HUES64 (cell line): ENCODE data around the gene HEXIM2.
"Not testable (repeated sequence)": the region's sequence is repeated elsewhere in the genome, so short reads cannot be mapped to it uniquely, and the experiment has no call there.

Experiments used
- H3K27ac ChIP-seq: 2 replicates; pipeline ENCODE4 v1.7.0; 2013; ENCODE audit warnings: low read depth, low read length, inconsistent platforms
- H3K27me3 ChIP-seq: 2 replicates; pipeline ENCODE4 v1.6.1; 2013; ENCODE audit warnings: mild to moderate bottlenecking, low read length; ENCODE audit not compliant: insufficient read depth
- H3K36me3 ChIP-seq: 2 replicates; pipeline ENCODE4 v1.6.1; 2013; ENCODE audit warnings: mild to moderate bottlenecking, low read length; ENCODE audit not compliant: insufficient read depth
- H3K4me1 ChIP-seq: 2 replicates; pipeline ENCODE4 v1.6.1; 2013; ENCODE audit warnings: mild to moderate bottlenecking, low read length, moderate library complexity; ENCODE audit not compliant: insufficient read depth
- H3K4me3 ChIP-seq: 2 replicates; pipeline ENCODE4 v1.5.1; 2013; ENCODE audit warnings: mild to moderate bottlenecking, low read length, moderate library complexity
- H3K9ac ChIP-seq: 2 replicates; pipeline ENCODE4 v1.6.1; 2013; ENCODE audit warnings: mild to moderate bottlenecking, low read depth, low read length
- H3K9me3 ChIP-seq: 2 replicates; pipeline ENCODE4 v1.6.1; 2013; ENCODE audit warnings: low read depth, low read length; ENCODE audit not compliant: insufficient read depth
- WGBS: fragments of 150-250, 120-280 bp; methylation state at CpG from one replicate; pipeline ENCODE4 v1.1.7; 2013; ENCODE audit warnings: missing lambda C conversion rate; 5-methylcytosine and 5-hydroxymethylcytosine counted together

HEXIM2 gene

DNA sequence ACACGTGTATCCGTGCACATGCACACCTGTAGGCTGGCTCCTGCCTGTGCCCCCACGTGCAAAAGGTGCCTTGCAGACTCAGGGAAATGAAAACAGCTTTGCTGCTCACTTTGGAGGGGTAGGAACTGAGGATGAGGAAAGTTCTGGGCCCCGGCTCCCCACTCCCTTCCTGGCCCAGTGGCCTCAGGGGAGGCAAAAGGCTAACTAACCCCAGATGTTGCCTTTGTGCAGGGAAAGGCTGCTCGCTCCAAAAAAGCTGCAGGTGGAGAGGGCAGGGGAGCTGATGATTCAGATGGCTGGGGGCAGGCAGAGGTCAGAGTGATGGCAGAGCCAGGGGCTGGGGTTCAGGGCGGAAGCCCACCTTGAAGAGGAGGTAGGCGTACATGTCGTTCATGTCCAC, 41.7 kb upstream of the HEXIM2 start:
- Histone ChIP-seq H3K27me3 (no peaks in the 10 kb centered on the region), H3K36me3 (no peaks in the 10 kb centered on the region), H3K9ac (no peak overlapping the region), H3K27ac (no peak overlapping the region), H3K9me3 (no peaks in the 10 kb centered on the region), H3K4me3 (no peak overlapping the region), H3K4me1 (no peaks in the 10 kb centered on the region)
- 92% methylated on average over 8 of the region's 8 CpGs for WGBS

DNA sequence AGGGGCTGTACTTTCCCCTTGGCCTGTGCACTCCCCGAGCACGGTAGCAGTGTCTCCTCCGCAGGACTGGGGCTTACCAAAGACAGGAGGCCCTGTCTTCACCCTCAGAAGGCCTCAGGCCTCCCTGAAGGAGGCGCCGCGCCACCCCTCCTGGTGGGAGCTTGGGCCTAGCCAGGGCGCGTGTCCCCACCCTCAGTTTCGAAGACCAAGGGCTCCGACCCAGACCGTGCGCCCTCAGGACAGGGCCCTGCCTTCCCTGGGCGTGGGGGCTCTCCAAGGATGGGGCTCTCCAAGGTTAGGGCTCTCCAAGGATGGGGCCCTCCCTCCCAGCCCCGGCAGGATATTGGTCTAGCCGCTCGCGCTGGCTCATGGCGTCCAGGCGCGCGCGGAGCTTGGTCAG, 41.1 kb upstream of the HEXIM2 start:
- Histone ChIP-seq H3K27ac (no peak overlapping the region), H3K9me3 (no peaks in the 10 kb centered on the region), H3K36me3 (no peaks in the 10 kb centered on the region), H3K4me3 (no peak overlapping the region), H3K9ac (no peak overlapping the region), H3K27me3 (no peaks in the 10 kb centered on the region), H3K4me1 (no peaks in the 10 kb centered on the region)
- WGBS: 95% methylated on average over 22 of the region's 22 CpGs

DNA sequence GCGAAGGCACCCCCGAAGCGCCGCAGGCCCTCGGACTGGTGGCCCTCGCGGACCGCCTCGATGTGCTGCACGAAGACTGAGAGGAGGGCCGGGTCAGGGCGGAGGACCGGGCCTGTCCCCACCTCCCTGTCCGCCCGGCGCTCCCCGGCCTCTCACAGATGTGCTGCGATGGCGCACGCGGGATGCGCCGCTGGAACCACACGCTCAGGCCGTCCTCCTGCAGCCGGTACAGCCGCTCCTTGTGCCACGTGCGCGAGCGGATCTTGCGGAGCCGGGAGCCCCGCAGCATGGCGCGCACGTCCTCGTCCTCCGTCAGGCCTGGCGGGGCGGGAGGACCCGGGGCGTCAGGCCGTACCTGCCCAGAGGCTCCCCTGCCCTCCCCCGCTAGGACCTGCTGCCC, 40.6 kb upstream of the HEXIM2 start:
- Histone ChIP-seq H3K9me3 (no peaks in the 10 kb centered on the region), H3K36me3 (no peaks in the 10 kb centered on the region), H3K9ac (no peak overlapping the region), H3K27me3 (no peaks in the 10 kb centered on the region), H3K4me3 (no peak overlapping the region), H3K4me1 (no peaks in the 10 kb centered on the region), H3K27ac (no peak overlapping the region)
- 95% methylated on average over 45 of the region's 45 CpGs for WGBS

DNA sequence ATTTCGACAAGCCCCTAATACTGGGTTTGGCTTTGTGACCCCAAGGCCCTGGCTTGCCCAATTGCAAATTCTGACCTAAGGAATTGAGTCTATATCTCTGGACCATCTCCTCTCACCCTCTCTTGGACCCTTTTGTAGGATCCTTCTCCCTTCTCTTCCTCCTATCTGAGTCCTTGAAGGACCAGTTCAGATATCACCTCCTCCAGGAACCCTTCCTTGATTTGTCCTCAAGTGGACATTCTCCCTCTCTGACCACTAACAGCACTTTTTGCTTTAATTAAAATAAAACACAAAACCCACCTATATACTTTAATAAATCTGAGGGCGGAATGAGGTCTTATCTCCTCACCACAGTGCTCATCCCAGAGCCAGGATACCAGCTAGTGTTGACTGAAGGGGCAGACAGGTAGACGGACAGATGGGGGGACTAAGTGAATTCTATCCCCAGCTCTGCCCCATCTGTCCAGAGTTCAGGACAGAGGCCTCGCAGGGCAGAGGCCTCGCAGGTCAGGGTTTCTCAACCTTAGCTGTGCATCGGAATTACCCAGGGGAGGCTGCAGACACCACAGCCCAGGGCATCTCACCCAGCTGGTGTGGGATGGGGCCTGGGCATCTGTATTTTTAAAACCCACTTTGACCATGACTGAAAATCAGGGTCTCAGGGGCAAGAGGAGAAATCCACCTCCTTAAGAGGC, 38.5 kb upstream of the HEXIM2 start:
- Histone ChIP-seq H3K27me3 (no peaks in the 10 kb centered on the region), H3K4me1 (no peaks in the 10 kb centered on the region), H3K9ac (no peak overlapping the region), H3K4me3 (no peak overlapping the region), H3K9me3 (no peaks in the 10 kb centered on the region), H3K27ac (no peak overlapping the region), H3K36me3 (no peaks in the 10 kb centered on the region)
- 92% methylated on average over 6 of the region's 6 CpGs for WGBS

DNA sequence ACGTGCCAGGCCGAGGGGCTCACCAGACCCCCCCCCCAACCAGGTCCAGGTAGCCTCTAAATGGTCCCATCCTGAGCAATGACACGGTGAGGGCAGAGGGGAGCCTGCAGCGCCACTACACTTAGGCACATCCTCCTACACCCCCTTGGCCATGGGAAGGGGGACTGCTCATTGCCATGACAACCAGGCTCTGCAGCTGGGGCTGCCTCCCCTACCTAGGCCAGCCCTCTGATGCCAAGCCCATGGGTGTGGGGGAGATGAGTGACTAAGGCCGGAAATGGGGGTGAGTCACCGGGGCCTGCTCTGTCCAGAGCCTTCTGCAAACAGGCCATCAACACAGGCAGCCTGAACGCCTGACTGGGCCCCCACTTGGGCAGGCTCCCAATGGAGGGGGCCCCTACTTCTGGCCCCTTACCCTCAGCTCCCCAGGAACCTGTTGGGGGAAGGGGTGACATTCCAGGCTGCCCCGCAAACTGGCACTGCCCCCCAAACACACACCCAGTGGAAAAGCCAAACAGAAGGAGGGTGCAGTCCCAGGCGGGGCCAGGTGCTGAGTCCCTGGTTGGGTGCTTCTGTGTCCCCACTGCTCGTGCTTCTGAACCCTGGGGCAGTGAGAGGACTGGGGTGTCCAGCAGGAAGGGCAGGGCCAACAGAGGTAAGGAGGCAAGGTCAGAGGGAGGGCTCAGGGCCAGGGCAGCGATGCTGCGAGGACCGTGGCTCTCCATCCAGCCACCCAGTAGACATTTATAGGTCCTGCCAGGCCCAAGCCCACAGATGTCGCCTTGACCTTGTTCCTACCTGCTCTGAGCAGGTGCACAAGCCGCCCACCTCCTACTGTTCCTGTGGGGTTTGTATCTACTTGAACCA, 37.5 kb upstream of the HEXIM2 start:
- Histone ChIP-seq H3K9ac (no peak overlapping the region), H3K36me3 (no peaks in the 10 kb centered on the region), H3K27me3 (no peaks in the 10 kb centered on the region), H3K4me3 (no peak overlapping the region), H3K27ac (peak overlapping the region; percentile 37), H3K4me1 (no peaks in the 10 kb centered on the region), H3K9me3 (no peaks in the 10 kb centered on the region)
- WGBS: 78% methylated on average over 15 of the region's 15 CpGs

DNA sequence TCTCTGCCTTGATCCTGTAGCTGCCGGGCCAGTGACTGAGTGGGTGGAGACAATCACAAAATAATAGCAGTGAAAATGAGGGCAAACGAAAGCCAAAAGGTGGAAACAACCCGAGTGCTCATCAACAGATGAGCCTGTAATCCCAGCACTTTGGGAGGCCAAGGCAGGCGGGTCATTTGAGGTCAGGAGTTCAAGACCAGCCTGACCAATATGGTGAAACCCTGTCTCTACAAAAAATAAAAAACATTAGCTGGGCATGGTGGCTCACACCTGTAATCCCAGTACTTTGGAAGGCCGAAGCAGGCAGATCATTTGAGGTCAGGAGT, 36.9 kb upstream of the HEXIM2 start:
- H3K36me3 ChIP-seq, H3K27me3 ChIP-seq, H3K9me3 ChIP-seq, H3K4me3 ChIP-seq, H3K4me1 ChIP-seq, H3K9ac ChIP-seq: not testable (repeated sequence)
- 82% methylated on average over 5 of the region's 5 CpGs for WGBS
- H3K27ac ChIP-seq: peak overlapping the region; percentile 37; the same call in 1 of the 2 replicates

DNA sequence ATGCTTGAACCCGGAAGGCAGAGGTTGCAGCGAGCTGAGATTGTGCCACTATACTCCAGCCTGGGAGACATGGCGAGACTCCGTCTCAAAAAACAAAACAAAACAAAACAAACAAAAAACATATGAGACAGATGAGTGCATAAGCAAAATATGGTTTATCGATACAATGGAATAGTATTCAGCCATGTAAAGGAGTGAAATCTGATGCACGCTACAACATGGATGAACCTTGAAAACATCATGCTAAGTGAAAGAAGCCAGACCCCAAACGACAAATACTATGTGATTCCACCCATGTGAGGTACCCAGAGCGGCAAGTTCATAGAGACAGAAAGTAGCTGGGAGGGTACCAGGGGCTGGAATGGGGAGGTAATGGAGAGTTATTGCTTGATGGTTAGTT, 36.2 kb upstream of the HEXIM2 start:
- no peak overlapping the region for H3K27ac ChIP-seq
- WGBS: 96% methylated on average over 6 of the region's 8 CpGs
- no peaks in the 10 kb centered on the region for H3K27me3 ChIP-seq
- no peaks in the 10 kb centered on the region for H3K36me3 ChIP-seq
- no peak overlapping the region for H3K4me3 ChIP-seq
- H3K9me3 ChIP-seq: no peaks in the 10 kb centered on the region
- H3K9ac ChIP-seq: no peak overlapping the region
- H3K4me1 ChIP-seq: peaks cover 3% of the 10 kb centered on the region; the same call in 1 of the 2 replicates

DNA sequence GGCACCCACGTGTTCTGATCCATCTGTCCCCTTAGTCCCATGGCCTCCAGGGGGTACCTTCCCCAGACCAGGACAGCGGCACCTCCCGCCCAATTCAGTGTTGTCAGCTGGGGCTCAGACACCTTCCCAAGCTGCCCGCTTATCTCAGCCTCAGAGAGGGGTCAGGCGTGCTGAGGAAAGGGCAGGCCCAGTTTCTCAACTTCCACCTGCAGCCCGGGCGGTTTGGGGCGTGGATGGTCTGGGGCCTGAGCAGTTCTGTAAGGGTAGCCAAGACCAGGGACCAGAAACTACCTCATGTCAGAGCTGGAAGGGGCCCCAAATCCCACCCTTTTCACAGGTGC, 34.5 kb upstream of the HEXIM2 start:
- H3K4me1 ChIP-seq: peaks cover 3% of the 10 kb centered on the region; the same call in 1 of the 2 replicates
- H3K27ac ChIP-seq: no peak overlapping the region
- no peak overlapping the region for H3K9ac ChIP-seq
- 92% methylated on average over 8 of the region's 8 CpGs for WGBS
- H3K27me3 ChIP-seq: no peaks in the 10 kb centered on the region
- no peaks in the 10 kb centered on the region for H3K9me3 ChIP-seq
- H3K36me3 ChIP-seq: no peaks in the 10 kb centered on the region
- no peak overlapping the region for H3K4me3 ChIP-seq

DNA sequence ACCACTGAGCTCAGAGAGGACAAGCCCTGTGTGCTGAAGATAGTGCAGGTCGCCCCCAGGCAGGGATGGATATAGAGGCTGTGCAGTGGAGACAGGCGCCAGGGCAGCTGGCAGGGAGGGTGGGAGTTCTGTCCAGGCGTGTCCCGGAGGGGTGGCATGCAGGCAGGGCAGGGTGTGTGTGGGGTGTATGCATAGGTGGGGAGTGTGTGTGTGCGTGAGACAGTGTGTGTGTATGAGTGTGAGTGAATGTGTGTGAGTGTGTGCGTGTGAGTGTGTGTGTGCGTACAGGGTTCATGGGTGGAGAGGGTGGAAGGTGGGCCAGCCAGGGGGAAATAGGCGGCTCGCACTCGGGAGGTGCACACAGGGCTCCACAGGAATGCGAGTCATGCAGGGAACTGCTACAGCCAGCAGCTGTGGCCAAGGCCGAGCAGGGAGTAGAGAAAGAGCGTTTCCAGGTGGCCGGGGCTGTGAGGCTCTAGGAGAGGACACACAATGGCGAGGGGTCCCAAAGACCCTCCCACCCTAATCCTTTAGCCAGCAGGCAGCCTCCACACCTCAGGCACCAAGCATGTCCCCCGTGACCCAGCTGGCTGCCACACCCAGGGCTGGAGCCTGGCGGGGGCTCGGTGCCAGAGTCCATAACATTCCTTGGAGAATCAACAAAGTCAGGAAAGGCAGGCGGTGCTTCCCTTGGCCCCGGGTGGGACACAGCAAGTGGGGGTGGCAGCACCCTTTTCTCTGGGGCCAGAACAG, 34.0 kb upstream of the HEXIM2 start:
- H3K9me3 ChIP-seq: no peaks in the 10 kb centered on the region
- 67% methylated on average over 20 of the region's 20 CpGs for WGBS
- H3K4me1 ChIP-seq: peaks cover 3% of the 10 kb centered on the region; the same call in 1 of the 2 replicates
- H3K27ac ChIP-seq: peak overlapping the region; percentile 13
- no peaks in the 10 kb centered on the region for H3K36me3 ChIP-seq
- no peak overlapping the region for H3K4me3 ChIP-seq
- peak overlapping the region; percentile 38; the same call in 1 of the 2 replicates for H3K9ac ChIP-seq
- H3K27me3 ChIP-seq: no peaks in the 10 kb centered on the region

DNA sequence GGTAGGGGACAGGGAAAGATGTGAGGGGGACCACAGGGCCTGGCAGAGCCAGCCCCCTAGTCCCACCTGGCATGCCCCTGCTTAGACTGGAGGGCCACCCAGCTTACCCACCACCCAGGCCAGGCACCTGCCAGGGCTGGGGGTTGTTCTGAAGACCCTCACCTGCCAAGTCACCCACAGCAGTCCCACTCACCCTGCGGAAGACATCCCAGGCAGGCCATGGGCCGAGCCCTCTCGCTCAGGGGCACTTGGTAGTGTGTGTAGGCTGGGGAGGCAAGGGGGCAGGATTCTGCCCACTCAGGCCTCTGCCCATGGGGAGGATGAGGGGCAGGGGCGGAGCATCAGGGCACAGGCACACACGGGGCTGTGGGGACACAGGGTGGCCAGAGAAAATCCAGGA, 33.3 kb upstream of the HEXIM2 start:
- no peak overlapping the region for H3K4me3 ChIP-seq

DNA sequence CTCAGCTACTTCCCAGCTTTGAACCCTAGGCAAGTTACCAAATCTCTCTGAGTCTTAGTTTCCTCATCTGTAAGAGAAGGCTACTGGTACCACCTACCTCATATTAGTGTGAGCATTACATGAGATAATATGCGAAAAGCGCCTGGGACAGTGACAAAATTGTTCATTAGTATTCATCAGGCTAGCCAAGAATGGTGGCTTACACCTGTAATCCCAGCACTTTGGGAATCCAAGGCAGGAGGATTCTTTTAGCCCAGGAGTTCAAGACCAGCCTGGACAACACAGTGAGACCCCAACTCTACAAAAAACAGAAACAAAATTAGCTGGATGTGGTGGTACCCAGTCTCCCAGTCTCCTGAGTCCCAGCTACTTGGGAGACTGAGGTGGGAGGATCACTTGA, 32.7 kb upstream of the HEXIM2 start:
- H3K27me3 ChIP-seq: no peaks in the 10 kb centered on the region
- no peak overlapping the region for H3K9ac ChIP-seq
- H3K9me3 ChIP-seq: no peaks in the 10 kb centered on the region
- H3K4me1 ChIP-seq: peaks cover 3% of the 10 kb centered on the region; the same call in 1 of the 2 replicates
- H3K36me3 ChIP-seq: no peaks in the 10 kb centered on the region
- WGBS: 99% methylated on average over 2 of the region's 2 CpGs
- H3K27ac ChIP-seq: no peak overlapping the region
- H3K4me3 ChIP-seq: no peak overlapping the region

More for the DNA sequence above, 33.3 kb upstream of the HEXIM2 start:
- Histone ChIP-seq H3K9me3 (no peaks in the 10 kb centered on the region), H3K27me3 (no peaks in the 10 kb centered on the region), H3K9ac (peak overlapping the region; percentile 38; the same call in 1 of the 2 replicates), H3K27ac (peak overlapping the region; percentile 13), H3K4me1 (peaks cover 3% of the 10 kb centered on the region; the same call in 1 of the 2 replicates), H3K36me3 (no peaks in the 10 kb centered on the region)
- 94% methylated on average over 5 of the region's 5 CpGs for WGBS
